Hepatocyte (in vitro differentiated cells): ENCODE measurements around the gene DNAJC5.

Experiments
- EZH2 ChIP-seq: fragments of 200-600 bp; sonication (generic); IDR thresholded peaks from 2 replicates; pipeline ENCODE4 v1.6.1; 2016; ENCODE audit warnings: antibody characterized with exemption, mild to moderate bottlenecking, borderline replicate concordance
- EZH2phosphoT487 ChIP-seq: fragments of 200-600 bp; sonication (generic); IDR thresholded peaks from one replicate; pipeline ENCODE4 v1.6.1; 2018; ENCODE audit warnings: antibody characterized with exemption, mild to moderate bottlenecking, low read depth, moderate library complexity; ENCODE audit not compliant: unreplicated experiment, severe bottlenecking
- TF ChIP-seq, protein P1 (sequence below): fragments of 200-600 bp; sonication (generic); IDR thresholded peaks from 2 replicates; pipeline ENCODE4 v1.5.1; 2016; ENCODE audit warnings: antibody characterized with exemption, mild to moderate bottlenecking; ENCODE audit not compliant: poor library complexity

GRCh38 chr20:63878899-63879663, 15.8 kb upstream of the DNAJC5 start:
- TF ChIP-seq, protein P1, sequence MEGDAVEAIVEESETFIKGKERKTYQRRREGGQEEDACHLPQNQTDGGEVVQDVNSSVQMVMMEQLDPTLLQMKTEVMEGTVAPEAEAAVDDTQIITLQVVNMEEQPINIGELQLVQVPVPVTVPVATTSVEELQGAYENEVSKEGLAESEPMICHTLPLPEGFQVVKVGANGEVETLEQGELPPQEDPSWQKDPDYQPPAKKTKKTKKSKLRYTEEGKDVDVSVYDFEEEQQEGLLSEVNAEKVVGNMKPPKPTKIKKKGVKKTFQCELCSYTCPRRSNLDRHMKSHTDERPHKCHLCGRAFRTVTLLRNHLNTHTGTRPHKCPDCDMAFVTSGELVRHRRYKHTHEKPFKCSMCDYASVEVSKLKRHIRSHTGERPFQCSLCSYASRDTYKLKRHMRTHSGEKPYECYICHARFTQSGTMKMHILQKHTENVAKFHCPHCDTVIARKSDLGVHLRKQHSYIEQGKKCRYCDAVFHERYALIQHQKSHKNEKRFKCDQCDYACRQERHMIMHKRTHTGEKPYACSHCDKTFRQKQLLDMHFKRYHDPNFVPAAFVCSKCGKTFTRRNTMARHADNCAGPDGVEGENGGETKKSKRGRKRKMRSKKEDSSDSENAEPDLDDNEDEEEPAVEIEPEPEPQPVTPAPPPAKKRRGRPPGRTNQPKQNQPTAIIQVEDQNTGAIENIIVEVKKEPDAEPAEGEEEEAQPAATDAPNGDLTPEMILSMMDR, result no peak
- TF ChIP-seq EZH2, result no peak
- TF ChIP-seq EZH2phosphoT487, result no peak
